GM19463 (cell line): ENCODE results near the gene BCKDK.
A peak's percentile ranks its signal among the peaks of the same experiment; 100 is the strongest.
"Not testable (repeated sequence)": the region's sequence is repeated elsewhere in the genome, so short reads cannot be mapped to it uniquely, and the experiment has no call there.

ENCODE experiments used
- ATAC-seq: cut with Tn5 transposase; IDR thresholded peaks from one replicate; pipeline ENCODE4 v1.9.1; 2021; ENCODE audit warnings: mild to moderate bottlenecking, moderate library complexity; ENCODE audit not compliant: unreplicated experiment

The BCKDK gene

GRCh38 chr16:31138621-31139578 is 30.7 kb downstream of the BCKDK start:
- ATAC-seq: no peak

DNA sequence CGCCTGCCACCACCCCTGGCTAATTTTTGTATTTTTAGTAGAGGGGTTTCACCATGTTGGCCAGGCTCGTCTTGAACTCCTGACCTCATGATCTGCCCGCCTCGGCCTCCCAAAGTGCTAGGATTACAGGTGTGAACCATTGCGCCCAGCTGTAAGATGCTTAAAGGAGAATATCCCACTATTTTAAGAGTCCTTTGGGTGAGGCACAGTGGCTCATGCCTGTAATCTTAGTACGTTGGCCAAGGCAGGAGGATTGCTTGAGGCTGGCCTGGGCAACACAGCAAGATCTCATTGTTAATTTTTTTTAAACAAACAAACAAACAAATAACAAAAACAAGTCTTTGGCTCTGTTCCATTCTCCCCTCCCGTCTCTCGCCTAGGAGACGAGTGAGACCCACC is 32.9 kb downstream of the BCKDK start:
- not testable (repeated sequence) for ATAC-seq

- peak; percentile 1 for ATAC-seq
These were observed 33.4 kb downstream of the BCKDK start for GRCh38 chr16:31141489-31142108.

- peak; percentile 85 for ATAC-seq
These were observed 34.2 kb downstream of the BCKDK start for GRCh38 chr16:31142109-31143010.

DNA sequence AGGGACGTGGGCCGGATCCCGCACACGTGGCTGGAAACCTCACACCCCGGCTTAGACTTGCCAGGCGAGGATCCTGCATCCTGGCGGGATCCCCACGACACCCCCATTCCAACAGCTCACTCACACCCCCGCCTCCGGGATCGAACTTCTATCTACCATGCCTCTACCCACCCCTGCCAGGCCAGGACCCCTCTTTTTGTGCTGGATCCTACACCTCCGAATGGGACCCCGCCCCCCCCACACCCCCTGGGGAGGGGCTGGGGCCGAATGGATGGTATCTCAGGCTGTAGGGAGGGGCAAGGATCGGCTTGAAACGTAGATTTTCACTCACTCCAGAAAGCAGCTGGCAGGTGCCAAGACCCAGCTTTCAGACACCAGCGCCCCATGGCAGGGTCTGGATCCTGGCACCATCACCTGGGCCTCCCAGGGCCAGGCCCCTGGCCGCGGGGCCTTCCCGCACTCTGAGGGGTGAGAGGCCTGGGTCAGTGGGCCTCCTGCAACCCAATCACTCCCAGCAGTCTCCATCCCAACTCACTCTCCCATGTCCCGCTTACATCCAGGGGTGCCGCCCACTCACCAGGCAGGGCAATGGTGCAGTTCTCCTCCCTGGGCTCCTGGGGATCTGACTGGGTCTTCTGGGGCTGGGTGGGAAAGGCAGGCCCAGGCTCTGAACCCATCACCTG is 35.0 kb downstream of the BCKDK start:
- no peak for ATAC-seq

DNA sequence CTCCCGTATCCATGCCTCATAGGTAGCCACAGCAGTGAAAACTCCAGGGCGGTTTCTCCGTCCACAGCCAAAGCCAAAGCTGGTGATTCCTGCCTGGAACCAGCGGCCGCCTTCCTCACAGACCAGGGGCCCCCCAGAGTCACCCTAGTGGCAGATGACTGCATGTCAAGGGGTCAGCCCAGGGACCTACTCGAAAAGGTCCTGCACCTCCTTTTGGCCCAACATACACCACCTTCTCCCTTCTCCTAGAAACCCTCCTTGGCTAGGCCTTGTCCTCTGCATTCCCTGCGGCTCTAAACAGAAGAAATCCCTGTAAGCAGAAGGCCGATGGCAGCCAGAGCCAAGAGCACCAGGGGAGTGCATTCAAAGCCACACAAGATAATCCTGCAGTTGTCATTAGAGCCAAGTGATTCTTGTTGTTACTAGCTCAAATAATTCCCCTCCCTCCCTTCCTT is 35.5 kb downstream of the BCKDK start:
- no peak for ATAC-seq

GRCh38 chr16:31144418-31144817 is 36.2 kb downstream of the BCKDK start:
- not testable (repeated sequence) for ATAC-seq

DNA sequence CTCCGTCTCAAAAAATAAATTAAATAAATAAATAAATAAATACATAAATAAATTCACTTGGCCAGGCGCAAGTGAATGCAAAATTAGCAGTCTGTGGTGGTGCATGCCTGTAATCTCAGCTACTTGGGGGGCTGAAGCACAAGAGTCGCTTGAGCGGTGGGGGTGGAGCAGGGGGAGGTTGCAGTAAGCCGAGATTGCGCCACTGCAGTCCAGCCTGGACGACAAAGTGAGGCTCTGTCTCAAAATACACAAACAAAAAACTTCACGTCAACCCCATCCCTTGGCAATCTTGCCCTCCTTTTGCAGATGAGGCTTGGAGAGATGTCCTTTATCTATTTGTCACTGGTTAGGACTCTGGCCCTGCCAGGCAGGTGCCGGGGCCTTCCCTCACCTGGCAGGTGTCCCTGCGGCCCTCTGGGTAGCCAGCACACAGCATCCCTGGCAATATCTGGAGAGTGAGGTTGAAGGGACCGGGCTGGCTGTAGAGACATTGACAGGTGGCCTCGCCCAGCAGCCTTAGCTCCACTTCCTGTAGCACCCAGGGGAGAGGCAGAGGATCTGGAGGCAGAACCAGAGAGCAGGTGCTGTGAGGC is 37.3 kb downstream of the BCKDK start:
- ATAC-seq: no peak

- ATAC-seq: no peak
These were observed 39.4 kb downstream of the BCKDK start for GRCh38 chr16:31147574-31147973.

DNA sequence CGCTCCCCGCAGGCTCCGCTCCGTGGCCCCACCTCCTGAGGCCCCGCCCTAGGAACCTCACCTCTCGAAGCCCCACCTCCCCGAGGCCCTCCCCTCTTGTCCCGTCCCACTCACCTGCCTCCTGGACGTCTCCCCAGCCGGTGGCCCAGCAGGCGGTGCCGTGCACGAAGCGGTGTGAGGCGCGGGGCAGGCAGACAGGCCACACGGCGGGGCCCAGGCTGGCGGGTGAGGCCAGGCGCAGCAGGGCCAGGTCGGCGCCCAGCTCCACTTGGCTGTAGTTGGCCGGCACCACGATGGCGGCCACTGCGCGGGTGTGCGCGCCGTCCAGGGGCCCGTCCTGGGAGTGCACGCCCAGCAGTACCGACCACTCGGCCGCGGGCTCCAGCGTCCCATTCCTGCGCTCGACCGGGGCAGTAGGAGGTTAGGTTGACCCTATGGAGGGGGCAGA is 40.1 kb downstream of the BCKDK start:
- ATAC-seq: no peak

GRCh38 chr16:31148896-31149295 is 40.7 kb downstream of the BCKDK start:
- no peak for ATAC-seq

- no peak for ATAC-seq
These were observed 41.1 kb downstream of the BCKDK start for GRCh38 chr16:31149332-31149731.

GRCh38 chr16:31149894-31150890 is 42.0 kb downstream of the BCKDK start, which contains the start of gene PRSS36:
Gene PRSS36, minus strand, starts transcription at chr16:31150066. Its CDS starts 31 bp downstream, at chr16:31150035.
- ATAC-seq: no peak

DNA sequence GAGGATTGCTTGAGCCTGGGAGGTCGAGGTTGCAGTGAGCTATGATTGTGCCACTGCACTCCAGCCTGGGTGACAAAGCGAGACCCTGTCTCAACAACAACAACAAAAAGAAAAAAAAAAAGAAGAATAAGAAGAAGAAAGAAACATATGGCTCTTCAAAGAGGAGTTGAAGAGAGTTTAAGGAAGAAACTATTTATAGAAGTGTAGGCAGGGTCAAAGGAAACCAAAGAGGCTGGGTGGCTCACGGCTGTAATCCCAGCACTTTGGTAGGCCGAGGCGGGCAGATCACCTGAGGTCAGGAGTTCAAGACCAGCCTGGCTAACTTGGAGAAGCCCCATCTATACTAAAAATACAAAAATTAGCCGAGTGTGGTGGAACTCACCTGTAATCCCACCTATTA is 42.8 kb downstream of the BCKDK start:
- not testable (repeated sequence) for ATAC-seq

GRCh38 chr16:31157136-31157535 is 49.0 kb downstream of the BCKDK start:
- ATAC-seq: no peak
